ENCODE data around the gene LYVE1.

Gene LYVE1

GRCh38 chr11:10519630-10520029 lies 48.8 kb downstream of the LYVE1 start:
- no peak for DNase-seq

GRCh38 chr11:10518891-10519290 lies 49.6 kb downstream of the LYVE1 start:
- no peak for DNase-seq

GRCh38 chr11:10518123-10518522 lies 50.3 kb downstream of the LYVE1 start:
- no peak for DNase-seq

GRCh38 chr11:10515418-10515817 lies 53.0 kb downstream of the LYVE1 start:
- DNase-seq, result no peak

GRCh38 chr11:10514709-10515108 lies 53.8 kb downstream of the LYVE1 start:
- no peak for DNase-seq

- no peak for DNase-seq
These were observed 54.3 kb downstream of the LYVE1 start for GRCh38 chr11:10514202-10514601.

- no peak for DNase-seq
These were observed 57.3 kb downstream of the LYVE1 start for GRCh38 chr11:10511181-10511621.

Data from right forelimb (tissue), 1 donor.